ENCODE results near the gene ANO4.
"Not testable (repeated sequence)": the region's sequence is repeated elsewhere in the genome, so short reads cannot be mapped to it uniquely, and the experiment has no call there.

Gene ANO4

GRCh38 chr12:100984796-100985195, 190.2 kb downstream of the ANO4 start:
- Mint-ChIP-seq H3K36me3 (ENCODE audit: low read depth) (no peaks in the 10 kb centered on the region), H3K27me3 (ENCODE audit: low read depth) (no peaks in the 10 kb centered on the region), H3K9me3 (peaks cover 4% of the 10 kb centered on the region), H3K27ac (no peak overlapping the region), H3K4me1 (ENCODE audit: low read depth) (peaks cover 3% of the 10 kb centered on the region), H3K4me3 (no peak overlapping the region)
- no peak for DNase-seq (ENCODE audit: low spot score)

DNA sequence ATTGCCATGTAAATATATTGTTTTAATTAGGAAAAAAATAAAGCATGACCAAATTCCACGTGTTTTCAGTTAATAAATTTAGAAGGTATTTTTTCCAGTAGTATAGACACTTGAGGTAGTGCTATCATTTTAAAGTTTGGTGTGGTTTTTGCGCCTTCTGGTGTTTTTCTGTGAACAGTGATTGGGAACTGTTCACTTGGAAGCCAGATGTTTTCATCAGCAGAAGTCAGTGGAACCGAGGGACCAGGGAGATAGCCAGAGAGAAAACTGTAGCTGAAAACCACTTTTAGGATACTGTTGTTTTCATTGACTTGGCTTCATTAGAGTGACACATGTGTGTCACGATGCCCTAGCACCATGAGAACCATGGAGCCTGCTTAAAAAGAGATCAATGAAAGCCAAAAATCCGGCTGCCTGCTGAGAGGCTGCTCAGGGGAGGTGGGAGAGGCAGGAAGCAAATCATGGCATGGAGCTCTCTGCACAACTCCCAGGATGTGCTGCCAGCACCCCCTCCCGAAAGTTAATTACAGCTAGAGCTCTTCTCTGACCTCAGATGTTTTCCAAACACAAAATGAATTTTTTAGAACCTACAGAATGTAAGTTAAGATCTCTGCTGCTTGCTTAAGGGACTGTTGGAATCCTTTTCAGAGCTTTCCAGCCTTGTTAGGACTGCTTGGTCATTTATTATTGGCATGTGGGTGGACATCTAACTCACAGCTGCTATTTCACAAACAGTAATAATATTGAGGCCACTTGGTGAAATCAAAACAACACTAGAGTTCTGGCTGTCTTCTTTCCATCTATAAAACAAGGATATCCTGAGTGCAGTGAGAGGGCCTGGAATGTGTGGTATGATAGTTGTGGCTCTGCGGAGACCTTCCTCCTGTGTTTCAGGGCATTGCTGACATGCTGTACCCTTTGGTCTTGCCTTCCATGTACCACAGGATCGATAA, 192.3 kb downstream of the ANO4 start:
- H3K4me1 Mint-ChIP-seq (ENCODE audit: low read depth): peaks cover 3% of the 10 kb centered on the region
- H3K9me3 Mint-ChIP-seq: peaks cover 6% of the 10 kb centered on the region
- H3K27me3 Mint-ChIP-seq (ENCODE audit: low read depth): no peaks in the 10 kb centered on the region
- H3K27ac Mint-ChIP-seq: no peak overlapping the region
- no peak for DNase-seq (ENCODE audit: low spot score)
- H3K4me3 Mint-ChIP-seq: no peak overlapping the region
- no peaks in the 10 kb centered on the region for H3K36me3 Mint-ChIP-seq (ENCODE audit: low read depth)

DNA sequence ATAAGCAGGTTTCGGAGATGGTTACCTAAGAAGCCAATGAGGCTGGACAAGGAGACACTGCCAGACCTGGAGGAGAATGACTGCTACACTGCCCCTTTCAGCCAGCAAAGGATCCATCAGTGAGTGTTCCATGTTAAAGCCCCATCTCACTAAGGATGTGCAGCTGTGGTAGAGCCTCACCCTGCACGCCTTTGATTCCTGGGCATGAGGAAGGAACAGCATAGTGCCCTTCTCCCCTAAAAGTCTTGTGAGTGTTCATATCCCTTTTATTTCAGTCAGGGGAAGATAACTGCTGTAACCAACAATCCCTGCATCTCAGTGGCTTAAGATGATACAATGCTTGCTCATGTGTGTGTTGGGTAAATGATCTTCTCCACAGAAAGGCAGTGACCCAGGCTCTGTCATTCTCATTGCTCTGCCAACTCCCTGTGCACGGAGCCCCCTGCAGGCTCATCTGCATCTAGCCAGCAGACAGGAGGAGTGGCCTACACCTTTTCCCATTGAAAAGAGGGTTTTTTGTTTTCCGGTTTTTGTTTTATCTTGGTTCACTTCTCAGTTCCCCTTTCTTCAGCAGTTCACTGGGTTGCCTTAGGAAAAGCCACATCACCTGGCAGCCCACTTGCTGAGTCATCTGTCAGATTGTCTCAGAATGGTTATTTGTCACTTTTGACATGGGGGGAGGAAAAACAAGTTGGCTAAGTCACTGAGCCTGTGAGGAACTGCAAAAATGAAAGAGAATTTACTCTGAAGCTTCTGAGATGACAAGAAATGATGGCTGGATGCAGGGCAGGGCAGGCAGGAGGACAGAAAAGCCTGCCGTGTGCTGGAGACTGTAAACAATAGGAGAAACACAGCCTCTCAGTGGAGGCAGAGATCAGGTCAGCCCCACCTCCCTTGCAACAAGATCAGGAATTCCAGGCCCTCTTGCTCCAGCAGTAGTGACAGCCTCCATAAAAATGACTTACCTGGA, 193.3 kb downstream of the ANO4 start:
- Mint-ChIP-seq H3K9me3 (peaks cover 6% of the 10 kb centered on the region), H3K27me3 (ENCODE audit: low read depth) (no peaks in the 10 kb centered on the region), H3K4me1 (ENCODE audit: low read depth) (peaks cover 3% of the 10 kb centered on the region), H3K4me3 (peak overlapping the region; percentile 33), H3K27ac (no peak overlapping the region), H3K36me3 (ENCODE audit: low read depth) (no peaks in the 10 kb centered on the region)
- peak; percentile 4 for DNase-seq (ENCODE audit: low spot score)

DNA sequence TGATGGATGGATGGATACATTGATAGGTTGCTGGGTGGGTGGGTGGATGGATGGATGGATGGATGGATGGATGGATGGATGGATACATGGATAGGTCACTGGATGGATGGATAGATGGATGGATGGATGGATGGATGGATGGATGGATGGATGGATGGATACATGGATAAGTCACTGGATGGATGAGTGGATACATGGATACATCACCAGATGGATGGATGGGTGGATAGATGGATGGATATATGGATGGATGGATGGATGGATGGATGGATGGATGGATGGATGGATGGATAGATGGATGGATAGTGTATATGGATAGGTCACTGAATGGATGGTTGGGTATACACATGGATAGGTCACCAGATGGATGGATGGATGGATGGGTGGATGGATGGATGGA, 194.9 kb downstream of the ANO4 start:
- DNase-seq (ENCODE audit: low spot score); H3K27me3 Mint-ChIP-seq (ENCODE audit: low read depth); H3K9me3 Mint-ChIP-seq; H3K27ac Mint-ChIP-seq; H3K36me3 Mint-ChIP-seq (ENCODE audit: low read depth); H3K4me3 Mint-ChIP-seq; H3K4me1 Mint-ChIP-seq (ENCODE audit: low read depth): not testable (repeated sequence)

DNA sequence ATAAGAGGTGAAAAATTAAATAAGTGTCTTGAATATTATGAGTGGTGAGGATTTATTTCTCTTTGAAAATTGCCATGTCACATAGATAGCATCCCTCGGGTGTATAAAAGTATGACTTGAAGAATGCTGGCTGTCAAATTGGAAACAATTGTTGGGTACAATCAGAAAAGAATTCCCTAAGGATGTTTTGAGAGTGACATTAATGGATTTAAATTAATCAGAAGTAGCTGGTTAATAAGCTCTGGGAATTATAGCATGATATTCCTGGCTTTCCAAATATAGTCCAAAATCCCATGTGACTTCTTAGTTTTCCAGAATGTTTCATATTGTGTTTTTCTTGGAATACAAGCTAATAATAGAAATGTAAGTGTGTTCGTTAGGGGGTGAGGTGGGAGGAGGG, 196.5 kb downstream of the ANO4 start:
- Mint-ChIP-seq H3K27ac (no peak overlapping the region), H3K27me3 (ENCODE audit: low read depth) (no peaks in the 10 kb centered on the region), H3K4me3 (no peak overlapping the region), H3K4me1 (ENCODE audit: low read depth) (peaks cover 3% of the 10 kb centered on the region), H3K9me3 (peaks cover 6% of the 10 kb centered on the region), H3K36me3 (ENCODE audit: low read depth) (no peaks in the 10 kb centered on the region)
- DNase-seq (ENCODE audit: low spot score): no peak

DNA sequence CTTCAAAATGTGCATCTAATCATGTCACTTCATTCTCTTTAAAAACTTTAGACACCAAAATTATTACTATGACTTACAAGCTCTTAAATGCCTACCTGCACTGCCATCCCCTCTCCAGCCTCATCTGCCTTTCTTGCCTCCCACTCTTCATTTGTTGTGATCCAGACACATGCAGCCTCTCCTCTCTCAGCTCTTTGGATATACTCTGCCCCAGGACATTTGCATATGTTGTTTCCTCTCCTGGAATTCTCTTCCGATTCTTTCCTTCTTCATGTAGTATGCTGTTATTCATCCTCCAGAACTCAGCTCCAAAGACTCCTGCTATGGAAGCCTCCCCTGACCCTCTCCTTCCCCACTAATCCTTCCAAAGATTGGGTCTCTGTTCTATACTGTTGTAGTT, 197.6 kb downstream of the ANO4 start:
- Mint-ChIP-seq H3K9me3 (peaks cover 6% of the 10 kb centered on the region), H3K27ac (no peak overlapping the region), H3K36me3 (ENCODE audit: low read depth) (no peaks in the 10 kb centered on the region)

GRCh38 chr12:100993916-100994450, 199.4 kb downstream of the ANO4 start:
- DNase-seq (ENCODE audit: low spot score): no peak
- no peaks in the 10 kb centered on the region for H3K36me3 Mint-ChIP-seq (ENCODE audit: low read depth)
- H3K9me3 Mint-ChIP-seq: peaks cover 6% of the 10 kb centered on the region
- no peaks in the 10 kb centered on the region for H3K27me3 Mint-ChIP-seq (ENCODE audit: low read depth)
- no peaks in the 10 kb centered on the region for H3K4me1 Mint-ChIP-seq (ENCODE audit: low read depth)
- no peak overlapping the region for H3K27ac Mint-ChIP-seq
- no peak overlapping the region for H3K4me3 Mint-ChIP-seq

More for the DNA sequence above, 197.6 kb downstream of the ANO4 start:
- no peaks in the 10 kb centered on the region for H3K27me3 Mint-ChIP-seq (ENCODE audit: low read depth)
- no peak overlapping the region for H3K4me3 Mint-ChIP-seq
- H3K4me1 Mint-ChIP-seq (ENCODE audit: low read depth): peaks cover 3% of the 10 kb centered on the region
- DNase-seq (ENCODE audit: low spot score): no peak

DNA sequence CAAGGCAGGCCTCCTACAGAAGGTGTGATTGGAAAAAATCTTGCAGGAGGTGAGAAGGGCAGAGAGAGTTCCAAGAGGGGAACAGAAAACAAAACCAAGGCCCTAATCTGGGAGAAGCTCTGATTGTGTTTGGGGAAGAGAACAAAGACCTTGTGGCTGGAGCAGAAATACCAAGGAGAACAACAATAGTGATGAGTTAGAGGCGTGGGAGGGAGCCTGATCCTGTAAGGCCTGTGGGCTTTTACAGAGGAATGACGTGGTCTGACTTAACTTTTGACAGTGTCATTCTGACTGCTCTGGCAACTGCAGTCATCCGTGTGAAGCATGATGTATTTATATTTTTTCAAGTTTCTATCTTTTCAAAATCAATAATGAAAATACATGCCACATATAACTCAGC, 200.6 kb downstream of the ANO4 start:
- Mint-ChIP-seq H3K4me3 (no peak overlapping the region), H3K9me3 (no peaks in the 10 kb centered on the region), H3K27ac (no peak overlapping the region), H3K36me3 (ENCODE audit: low read depth) (no peaks in the 10 kb centered on the region), H3K4me1 (ENCODE audit: low read depth) (no peaks in the 10 kb centered on the region), H3K27me3 (ENCODE audit: low read depth) (no peaks in the 10 kb centered on the region)
- DNase-seq (ENCODE audit: low spot score): no peak

- Mint-ChIP-seq H3K27ac (no peak overlapping the region), H3K9me3 (no peaks in the 10 kb centered on the region)
- no peak for DNase-seq (ENCODE audit: low spot score)
Measured at GRCh38 chr12:100995771-100996170, 201.2 kb downstream of the ANO4 start.

DNA sequence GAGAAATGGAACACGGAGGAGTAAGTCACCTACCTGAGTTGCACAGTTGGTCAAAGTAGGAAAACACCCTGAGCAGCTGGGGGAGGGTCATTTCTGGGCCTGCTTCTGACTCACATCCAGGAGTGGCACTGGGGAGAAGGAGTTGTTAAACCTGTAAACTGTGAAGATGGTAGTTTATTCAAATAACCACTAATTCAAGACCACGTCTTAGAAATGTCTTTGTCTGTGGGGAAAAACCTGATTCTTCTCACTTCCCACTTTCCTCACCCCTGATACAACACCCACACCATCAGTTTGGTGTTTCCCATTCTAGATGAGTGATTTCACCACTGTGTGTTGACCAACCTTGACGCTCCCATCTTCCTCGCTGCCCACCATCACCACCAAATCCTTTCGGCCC, 207.1 kb downstream of the ANO4 start:
- Mint-ChIP-seq H3K4me1 (ENCODE audit: low read depth) (no peaks in the 10 kb centered on the region), H3K36me3 (ENCODE audit: low read depth) (no peaks in the 10 kb centered on the region), H3K4me3 (no peak overlapping the region), H3K27me3 (ENCODE audit: low read depth) (no peaks in the 10 kb centered on the region), H3K27ac (no peak overlapping the region), H3K9me3 (no peaks in the 10 kb centered on the region)
- DNase-seq (ENCODE audit: low spot score): no peak

More at GRCh38 chr12:100995771-100996170, 201.2 kb downstream of the ANO4 start:
- Mint-ChIP-seq H3K27me3 (ENCODE audit: low read depth) (no peaks in the 10 kb centered on the region), H3K4me3 (no peak overlapping the region), H3K36me3 (ENCODE audit: low read depth) (no peaks in the 10 kb centered on the region), H3K4me1 (ENCODE audit: low read depth) (no peaks in the 10 kb centered on the region)

- no peak for DNase-seq (ENCODE audit: low spot score)
- H3K36me3 Mint-ChIP-seq (ENCODE audit: low read depth): no peaks in the 10 kb centered on the region
- H3K27ac Mint-ChIP-seq: no peak overlapping the region
- no peaks in the 10 kb centered on the region for H3K27me3 Mint-ChIP-seq (ENCODE audit: low read depth)
- H3K9me3 Mint-ChIP-seq: no peaks in the 10 kb centered on the region
- no peak overlapping the region for H3K4me3 Mint-ChIP-seq
- H3K4me1 Mint-ChIP-seq (ENCODE audit: low read depth): no peaks in the 10 kb centered on the region
Measured at GRCh38 chr12:101002696-101003419, 208.3 kb downstream of the ANO4 start.

GRCh38 chr12:101004898-101005297, 210.3 kb downstream of the ANO4 start:
- H3K4me1 Mint-ChIP-seq (ENCODE audit: low read depth): no peaks in the 10 kb centered on the region
- H3K9me3 Mint-ChIP-seq: peaks cover 14% of the 10 kb centered on the region

GRCh38 chr12:101009274-101009673, 214.7 kb downstream of the ANO4 start:
- Mint-ChIP-seq H3K4me3 (no peak overlapping the region), H3K4me1 (ENCODE audit: low read depth) (no peaks in the 10 kb centered on the region), H3K27me3 (ENCODE audit: low read depth) (no peaks in the 10 kb centered on the region)

More at GRCh38 chr12:101004898-101005297, 210.3 kb downstream of the ANO4 start:
- H3K27ac Mint-ChIP-seq: no peak overlapping the region
- no peaks in the 10 kb centered on the region for H3K27me3 Mint-ChIP-seq (ENCODE audit: low read depth)
- no peak overlapping the region for H3K4me3 Mint-ChIP-seq
- peaks cover 2% of the 10 kb centered on the region for H3K36me3 Mint-ChIP-seq (ENCODE audit: low read depth)
- no peak for DNase-seq (ENCODE audit: low spot score)

More at GRCh38 chr12:101009274-101009673, 214.7 kb downstream of the ANO4 start:
- H3K27ac Mint-ChIP-seq: no peak overlapping the region
- H3K36me3 Mint-ChIP-seq (ENCODE audit: low read depth): peaks cover 2% of the 10 kb centered on the region
- DNase-seq (ENCODE audit: low spot score): no peak
- peaks cover 25% of the 10 kb centered on the region for H3K9me3 Mint-ChIP-seq
